Measurements from ENCODE around the gene MYO1B.

The MYO1B gene

GRCh38 chr2:191320881-191321280 is 75.7 kb downstream of the MYO1B start:
- TF ChIP-seq TAF1 (IDR thresholded peaks at IDR 0.05; ENCODE audit: borderline replicate concordance, insufficient read depth, low read length): no peak
- no peak for TF ChIP-seq REST (IDR thresholded peaks at IDR 0.05; ENCODE audit: insufficient read depth in 1 of 2, low read depth in 2 of 2, low read length in 2 of 2)
- TF ChIP-seq FOXP2 (optimal IDR thresholded peaks at IDR 0.05; ENCODE audit: borderline replicate concordance, extremely low read depth, extremely low read length, insufficient read depth): no peak
- TF ChIP-seq POLR2AphosphoS5 (IDR thresholded peaks at IDR 0.05; ENCODE audit: low read depth, low read length): no peak
- no peak for TF ChIP-seq SIN3A (IDR thresholded peaks at IDR 0.05; ENCODE audit: borderline replicate concordance, insufficient read depth, low read length)

GRCh38 chr2:191321861-191322662 is 76.9 kb downstream of the MYO1B start:
- TF ChIP-seq FOXP2 (optimal IDR thresholded peaks at IDR 0.05; ENCODE audit: borderline replicate concordance, extremely low read depth, extremely low read length, insufficient read depth): no peak
- TF ChIP-seq REST (IDR thresholded peaks at IDR 0.05; ENCODE audit: insufficient read depth in 1 of 2, low read depth in 2 of 2, low read length in 2 of 2): 0 out of 4 replicates have a peak, but pooled peaks of 1 of the 2 experiments have one; percentile 16
- TF ChIP-seq TAF1 (IDR thresholded peaks at IDR 0.05; ENCODE audit: borderline replicate concordance, insufficient read depth, low read length): no peak

GRCh38 chr2:191322828-191323506 is 77.8 kb downstream of the MYO1B start:
- TF ChIP-seq TAF1 (IDR thresholded peaks at IDR 0.05; ENCODE audit: borderline replicate concordance, insufficient read depth, low read length) (no peak), POLR2AphosphoS5 (IDR thresholded peaks at IDR 0.05; ENCODE audit: low read depth, low read length) (no peak), FOXP2 (optimal IDR thresholded peaks at IDR 0.05; ENCODE audit: borderline replicate concordance, extremely low read depth, extremely low read length, insufficient read depth) (no peak), REST (IDR thresholded peaks at IDR 0.05; ENCODE audit: insufficient read depth in 1 of 2, low read depth in 2 of 2, low read length in 2 of 2) (no peak)

GRCh38 chr2:191325651-191326365 is 80.6 kb downstream of the MYO1B start:
- TF ChIP-seq POLR2AphosphoS5 (IDR thresholded peaks at IDR 0.05; ENCODE audit: low read depth, low read length) (no peak), FOXP2 (optimal IDR thresholded peaks at IDR 0.05; ENCODE audit: borderline replicate concordance, extremely low read depth, extremely low read length, insufficient read depth) (no peak)

- TF ChIP-seq SIN3A (IDR thresholded peaks at IDR 0.05; ENCODE audit: borderline replicate concordance, insufficient read depth, low read length) (no peak), TAF1 (IDR thresholded peaks at IDR 0.05; ENCODE audit: borderline replicate concordance, insufficient read depth, low read length) (no peak), POLR2AphosphoS5 (IDR thresholded peaks at IDR 0.05; ENCODE audit: low read depth, low read length) (no peak), REST (IDR thresholded peaks at IDR 0.05; ENCODE audit: insufficient read depth in 1 of 2, low read depth in 2 of 2, low read length in 2 of 2) (no peak), FOXP2 (optimal IDR thresholded peaks at IDR 0.05; ENCODE audit: borderline replicate concordance, extremely low read depth, extremely low read length, insufficient read depth) (no peak)
Measured at GRCh38 chr2:191327484-191327883, 82.3 kb downstream of the MYO1B start.
